ENCODE measurements around the gene RCOR1. TPM values are rescaled to one million over a fixed set of nuclear protein-coding genes. Genes with fewer than 3 reads are reported as not detected.

RCOR1 gene
- total RNA-seq, 2 donors from 2014 or later = 17.9 to 33.5 TPM

- ATAC-seq (no peak), DNase-seq (no peak)
- H3K27ac Mint-ChIP-seq = no peak overlapping the region
- no peak overlapping the region for H3K4me3 Mint-ChIP-seq
- peaks cover 4% of the 10 kb centered on the region for H3K4me1 Mint-ChIP-seq
- no peaks in the 10 kb centered on the region for H3K27me3 Mint-ChIP-seq
- H3K36me3 Mint-ChIP-seq (ENCODE audit: low read depth) = peaks cover 2% of the 10 kb centered on the region
- H3K9me3 ChIP-seq (ENCODE audit: control insufficient read depth, low read length, poor library complexity, severe bottlenecking) = no peaks in the 10 kb centered on the region
These were observed 146.1 kb downstream of the RCOR1 start for GRCh38 chr14:102738373-102739189.

- ATAC-seq = no peak
- no peaks in the 10 kb centered on the region for H3K9me3 ChIP-seq (ENCODE audit: control insufficient read depth, low read length, poor library complexity, severe bottlenecking)
- H3K27me3 Mint-ChIP-seq = no peaks in the 10 kb centered on the region
- peaks cover 2% of the 10 kb centered on the region for H3K36me3 Mint-ChIP-seq (ENCODE audit: low read depth)
- H3K4me1 Mint-ChIP-seq = peaks cover 4% of the 10 kb centered on the region
- H3K27ac Mint-ChIP-seq = no peak overlapping the region
- DNase-seq = no peak
- no peak overlapping the region for H3K4me3 Mint-ChIP-seq
These were observed 146.7 kb downstream of the RCOR1 start for GRCh38 chr14:102739190-102739469.

GRCh38 chr14:102746634-102747438 is 154.4 kb downstream of the RCOR1 start:
- ATAC-seq (no peak), DNase-seq (no peak)
- H3K4me1 Mint-ChIP-seq = no peaks in the 10 kb centered on the region
- H3K27ac Mint-ChIP-seq = no peak overlapping the region
- H3K4me3 Mint-ChIP-seq = no peak overlapping the region
- no peaks in the 10 kb centered on the region for H3K9me3 ChIP-seq (ENCODE audit: control insufficient read depth, low read length, poor library complexity, severe bottlenecking)
- peaks cover 2% of the 10 kb centered on the region for H3K36me3 Mint-ChIP-seq (ENCODE audit: low read depth)
- H3K27me3 Mint-ChIP-seq = no peaks in the 10 kb centered on the region

DNA sequence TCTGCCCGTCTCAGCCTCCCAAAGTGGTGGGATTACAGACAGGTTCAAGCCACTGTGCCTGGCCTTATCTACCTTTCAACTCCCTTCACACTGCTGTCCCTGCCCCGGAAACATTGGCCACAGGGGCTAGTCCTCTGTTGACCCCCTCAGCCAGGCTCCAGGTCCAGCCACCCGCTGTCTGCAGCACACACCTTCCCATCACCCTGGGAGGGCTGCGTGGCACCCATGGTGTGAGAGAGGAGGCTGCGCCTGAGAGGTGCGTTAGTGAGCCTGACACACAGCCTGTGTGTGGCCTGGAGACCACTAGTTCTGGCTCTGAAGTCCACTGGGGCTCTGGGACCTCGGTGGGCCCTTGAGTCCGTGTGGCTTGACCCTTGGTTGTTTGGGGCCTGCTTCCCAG is 156.4 kb downstream of the RCOR1 start:
- DNase-seq (no peak), ATAC-seq (no peak)
- peaks cover 2% of the 10 kb centered on the region for H3K36me3 Mint-ChIP-seq (ENCODE audit: low read depth)
- H3K4me3 Mint-ChIP-seq = no peak overlapping the region
- H3K27ac Mint-ChIP-seq = no peak overlapping the region
- H3K27me3 Mint-ChIP-seq = no peaks in the 10 kb centered on the region
- no peaks in the 10 kb centered on the region for H3K4me1 Mint-ChIP-seq
- H3K9me3 ChIP-seq (ENCODE audit: control insufficient read depth, low read length, poor library complexity, severe bottlenecking) = no peaks in the 10 kb centered on the region

DNA sequence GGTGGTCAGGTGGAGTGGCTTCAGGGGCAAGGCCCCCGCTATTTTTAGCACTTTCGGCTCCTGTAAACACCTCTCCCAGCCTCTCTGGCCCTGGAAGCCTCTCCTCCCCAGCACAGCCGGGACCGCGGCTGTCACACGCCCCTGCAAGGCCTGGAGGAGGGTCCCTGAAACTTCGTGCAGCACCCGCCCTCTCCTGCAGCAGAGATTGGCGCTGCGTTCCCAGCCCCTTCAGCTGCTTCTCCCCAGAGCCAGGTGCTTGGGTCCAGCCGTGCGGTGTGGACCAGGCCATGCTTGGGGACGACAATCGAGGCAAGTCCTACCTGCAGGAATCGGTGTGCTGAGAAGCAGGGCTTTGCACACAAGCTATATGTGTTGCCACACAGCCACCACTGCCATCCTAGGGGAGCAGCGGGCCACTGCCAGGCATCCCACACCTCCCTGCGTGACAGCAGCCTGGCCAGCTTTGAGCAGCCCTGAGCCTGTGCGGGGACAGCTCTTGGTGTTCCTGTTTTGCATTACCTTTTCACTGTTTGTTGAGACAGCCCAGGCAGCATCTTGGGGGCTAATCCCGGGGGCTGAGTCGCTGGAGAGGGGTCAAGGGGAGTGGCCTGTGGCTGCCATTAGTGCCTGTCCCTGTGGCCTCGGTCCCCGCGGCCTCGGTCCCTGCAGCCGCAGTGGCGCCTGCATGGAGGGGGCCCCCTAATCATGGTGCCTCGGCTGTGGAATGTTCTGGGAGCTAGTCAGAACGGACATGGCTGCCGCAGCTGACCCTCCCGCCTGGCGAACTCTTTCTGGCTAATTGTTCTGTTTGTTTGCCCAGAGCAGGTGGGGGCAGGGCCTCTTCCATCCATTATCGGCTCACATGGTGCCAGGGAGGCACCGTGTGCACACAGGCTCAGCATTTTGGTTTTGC is 157.2 kb downstream of the RCOR1 start:
- no peaks in the 10 kb centered on the region for H3K9me3 ChIP-seq (ENCODE audit: control insufficient read depth, low read length, poor library complexity, severe bottlenecking)
- ATAC-seq = no peak
- Mint-ChIP-seq H3K36me3 (ENCODE audit: low read depth) (peaks cover 2% of the 10 kb centered on the region), H3K27ac (no peak overlapping the region), H3K27me3 (no peaks in the 10 kb centered on the region), H3K4me3 (no peak overlapping the region), H3K4me1 (no peaks in the 10 kb centered on the region)
- DNase-seq = no peak

- no peaks in the 10 kb centered on the region for H3K9me3 ChIP-seq (ENCODE audit: control insufficient read depth, low read length, poor library complexity, severe bottlenecking)
- DNase-seq (no peak), ATAC-seq (no peak)
- peaks cover 2% of the 10 kb centered on the region for H3K36me3 Mint-ChIP-seq (ENCODE audit: low read depth)
- no peak overlapping the region for H3K4me3 Mint-ChIP-seq
- H3K4me1 Mint-ChIP-seq = no peaks in the 10 kb centered on the region
- no peak overlapping the region for H3K27ac Mint-ChIP-seq
- no peaks in the 10 kb centered on the region for H3K27me3 Mint-ChIP-seq
These were observed 157.9 kb downstream of the RCOR1 start for GRCh38 chr14:102750376-102750775.

GRCh38 chr14:102751088-102751487 is 158.6 kb downstream of the RCOR1 start:
- DNase-seq (no peak), ATAC-seq (no peak)
- H3K27ac Mint-ChIP-seq = no peak overlapping the region
- H3K9me3 ChIP-seq (ENCODE audit: control insufficient read depth, low read length, poor library complexity, severe bottlenecking) = no peaks in the 10 kb centered on the region
- peaks cover 2% of the 10 kb centered on the region for H3K36me3 Mint-ChIP-seq (ENCODE audit: low read depth)
- no peaks in the 10 kb centered on the region for H3K27me3 Mint-ChIP-seq
- no peaks in the 10 kb centered on the region for H3K4me1 Mint-ChIP-seq
- H3K4me3 Mint-ChIP-seq = peak overlapping the region; percentile 31

DNA sequence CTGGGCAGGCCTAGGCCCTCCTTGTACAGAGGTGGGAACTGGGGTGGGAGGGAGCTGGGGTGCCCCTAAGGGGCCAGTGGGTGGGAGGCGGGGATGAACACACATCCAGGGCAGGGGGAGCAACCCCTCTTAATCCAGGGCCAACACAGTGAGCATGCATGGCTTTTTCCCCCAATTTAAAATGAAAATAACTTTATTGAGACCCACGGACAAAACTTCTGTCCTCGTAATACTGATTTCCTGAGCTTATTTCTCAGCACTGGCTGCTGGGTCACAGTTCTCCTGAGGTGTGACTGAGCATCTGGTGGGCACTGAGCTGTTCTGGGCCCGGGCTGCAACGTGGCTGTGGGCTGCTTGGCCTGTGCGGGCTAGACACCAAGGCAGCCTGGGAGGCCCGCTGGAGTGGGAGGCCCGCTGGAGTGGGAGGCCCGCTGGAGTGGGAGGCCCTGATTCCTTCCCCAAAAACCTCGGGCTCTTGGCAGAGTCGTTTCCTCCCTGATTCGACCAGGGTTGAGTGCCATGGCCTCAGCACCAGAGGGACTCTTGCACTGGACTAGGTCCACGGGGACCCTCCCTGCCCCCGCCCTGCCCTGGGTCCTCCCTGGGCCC is 159.9 kb downstream of the RCOR1 start:
- Mint-ChIP-seq H3K27me3 (no peaks in the 10 kb centered on the region), H3K4me1 (no peaks in the 10 kb centered on the region), H3K36me3 (ENCODE audit: low read depth) (peaks cover 2% of the 10 kb centered on the region), H3K4me3 (no peak overlapping the region), H3K27ac (no peak overlapping the region)
- H3K9me3 ChIP-seq (ENCODE audit: control insufficient read depth, low read length, poor library complexity, severe bottlenecking) = no peaks in the 10 kb centered on the region
- DNase-seq (no peak), ATAC-seq (no peak)

GRCh38 chr14:102754370-102755262 is 162.2 kb downstream of the RCOR1 start:
- no peaks in the 10 kb centered on the region for H3K9me3 ChIP-seq (ENCODE audit: control insufficient read depth, low read length, poor library complexity, severe bottlenecking)
- Mint-ChIP-seq H3K4me1 (no peaks in the 10 kb centered on the region), H3K27me3 (no peaks in the 10 kb centered on the region), H3K36me3 (ENCODE audit: low read depth) (peaks cover 2% of the 10 kb centered on the region), H3K27ac (no peak overlapping the region), H3K4me3 (no peak overlapping the region)
- DNase-seq (no peak), ATAC-seq (no peak)

- no peak overlapping the region for H3K27ac Mint-ChIP-seq
- ATAC-seq (no peak), DNase-seq (no peak)
- no peaks in the 10 kb centered on the region for H3K36me3 Mint-ChIP-seq (ENCODE audit: low read depth)
- no peaks in the 10 kb centered on the region for H3K27me3 Mint-ChIP-seq
- H3K4me1 Mint-ChIP-seq = no peaks in the 10 kb centered on the region
- no peaks in the 10 kb centered on the region for H3K9me3 ChIP-seq (ENCODE audit: control insufficient read depth, low read length, poor library complexity, severe bottlenecking)
- no peak overlapping the region for H3K4me3 Mint-ChIP-seq
These were observed 165.2 kb downstream of the RCOR1 start for GRCh38 chr14:102757646-102758045.

- ATAC-seq = no peak
These were observed 165.6 kb downstream of the RCOR1 start for GRCh38 chr14:102758087-102758486.

More at GRCh38 chr14:102758087-102758486, 165.6 kb downstream of the RCOR1 start:
- Mint-ChIP-seq H3K36me3 (ENCODE audit: low read depth) (no peaks in the 10 kb centered on the region), H3K4me3 (no peak overlapping the region), H3K27ac (no peak overlapping the region), H3K4me1 (no peaks in the 10 kb centered on the region), H3K27me3 (no peaks in the 10 kb centered on the region)
- H3K9me3 ChIP-seq (ENCODE audit: control insufficient read depth, low read length, poor library complexity, severe bottlenecking) = no peaks in the 10 kb centered on the region
- no peak for DNase-seq
